GM23248 (cell line): Measurements from ENCODE around the gene S100PBP. TPM values are rescaled to one million over a fixed set of nuclear protein-coding genes. Genes with fewer than 3 reads are reported as not detected.
A peak's percentile ranks its signal among the peaks of the same experiment; 100 is the strongest.
"Not testable (repeated sequence)": the region's sequence is repeated elsewhere in the genome, so short reads cannot be mapped to it uniquely, and the experiment has no call there.

Experiments used
- DNase-seq: peaks from one replicate; pipeline ENCODE4 v3.0.0-alpha.2; 2015
- H2AFZ ChIP-seq: fragments of 200-600 bp; sonication (generic); 2 replicates; pipeline ENCODE4 v1.6.1; 2016; ENCODE audit warnings: antibody characterized with exemption
- H3F3A ChIP-seq: fragments of 200-600 bp; sonication (generic); 2 replicates; pipeline ENCODE4 v1.6.1; 2016; ENCODE audit warnings: mild to moderate bottlenecking, antibody characterized with exemption, mixed run types; ENCODE audit not compliant: insufficient read depth
- H3K27ac ChIP-seq: fragments of 200-600 bp; sonication (generic); 2 replicates; pipeline ENCODE4 v1.5.1; 2016; ENCODE audit warnings: mild to moderate bottlenecking
- H3K27me3 ChIP-seq: fragments of 200-600 bp; sonication (generic); replicated peaks from 2 replicates; pipeline ENCODE4 v1.6.1; 2016; ENCODE audit warnings: mild to moderate bottlenecking; ENCODE audit not compliant: insufficient read depth
- H3K36me3 ChIP-seq: fragments of 200-600 bp; sonication (generic); 2 replicates; pipeline ENCODE4 v1.6.1; 2016; ENCODE audit warnings: low read depth, mild to moderate bottlenecking
- H3K4me1 ChIP-seq: fragments of 200-600 bp; sonication (generic); 2 replicates; pipeline ENCODE4 v1.6.1; 2016; ENCODE audit warnings: mild to moderate bottlenecking; ENCODE audit not compliant: insufficient read depth
- H3K4me2 ChIP-seq: fragments of 200-600 bp; sonication (generic); one replicate; pipeline ENCODE4 v1.6.1; 2016; ENCODE audit warnings: mild to moderate bottlenecking; ENCODE audit not compliant: unreplicated experiment
- H3K4me3 ChIP-seq: fragments of 200-600 bp; sonication (generic); 2 replicates; pipeline ENCODE4 v1.5.1; 2016; ENCODE audit warnings: mild to moderate bottlenecking
- H3K79me2 ChIP-seq: fragments of 200-600 bp; sonication (generic); 2 replicates; pipeline ENCODE4 v1.6.1; 2016; ENCODE audit warnings: mild to moderate bottlenecking; ENCODE audit not compliant: insufficient read depth
- H3K9ac ChIP-seq: fragments of 200-600 bp; sonication (generic); 2 replicates; pipeline ENCODE4 v1.6.1; 2016; ENCODE audit warnings: mild to moderate bottlenecking
- H3K9me2 ChIP-seq: fragments of 200-600 bp; sonication (generic); 2 replicates; pipeline ENCODE4 v1.6.1; 2016; ENCODE audit warnings: mixed run types, mild to moderate bottlenecking, moderate library complexity; ENCODE audit not compliant: insufficient read depth
- H3K9me3 ChIP-seq: fragments of 200-600 bp; sonication (generic); one replicate; pipeline ENCODE4 v1.6.1; 2017; ENCODE audit warnings: low read depth
- H4K20me1 ChIP-seq: fragments of 200-600 bp; sonication (generic); 2 replicates; pipeline ENCODE4 v1.6.0; 2016; ENCODE audit not compliant: insufficient read depth
- EZH2 ChIP-seq: fragments of 200-600 bp; sonication (generic); IDR thresholded peaks from 2 replicates; pipeline ENCODE4 v1.6.1; 2018; ENCODE audit warnings: antibody characterized with exemption, mild to moderate bottlenecking; ENCODE audit not compliant: insufficient read depth, poor library complexity, severe bottlenecking
- EZH2phosphoT487 ChIP-seq: fragments of 200-600 bp; sonication (generic); IDR thresholded peaks from 2 replicates; pipeline ENCODE4 v1.6.1; 2018; ENCODE audit warnings: antibody characterized with exemption, moderate library complexity, mild to moderate bottlenecking, low read depth; ENCODE audit not compliant: insufficient read depth
- WGBS, 2 experiments: methylation state at CpG; one replicate each; pipeline ENCODE4 v1.1.6; 2015 to 2017; ENCODE audit warnings: low lambda C conversion rate in 2 of 2, low coverage in 1 of 2; ENCODE audit errors: missing lambda C conversion rate in 2 of 2; 5-methylcytosine and 5-hydroxymethylcytosine counted together
- in situ Hi-C: fragments of 300-500 bp; cut with MboI; formaldehyde crosslinking; loops from 2 replicates; pipeline ENCODE4 v1.15.0; 2020
- polyA plus RNA-seq: library from polyadenylated mRNA; unstranded; fragments of >200 nt; fragmentation: Nextera tagmentation; extraction: Ambion mirVana; gene quantifications from 2 replicates; pipeline ENCODE4 v1.2.1, GENCODE V29; 2016
- total RNA-seq: library from RNA; depleted of rRNA; stranded (reverse); fragments of >200 nt; shearing (Covaris generic); gene quantifications from 2 replicates; pipeline ENCODE4 v1.2.3, GENCODE V29; 2014

The S100PBP gene
- total and polyA plus RNA-seq, 2 experiments from 2014 or later: 15.7 to 25.2 TPM

GRCh38 chr1:32791881-32792280 lies 25.6 kb upstream of the S100PBP start:
- Histone ChIP-seq H3F3A (peaks cover 45% of the 10 kb centered on the region), H3K79me2 (peaks cover 61% of the 10 kb centered on the region), H2AFZ (no peak overlapping the region), H4K20me1 (no peaks in the 10 kb centered on the region), H3K36me3 (peaks cover 80% of the 10 kb centered on the region), H3K9me2 (no peaks in the 10 kb centered on the region), H3K27ac (peak overlapping the region; percentile 19), H3K27me3 (no peaks in the 10 kb centered on the region), H3K4me3 (no peak overlapping the region), H3K9me3 (no peaks in the 10 kb centered on the region), H3K9ac (no peak overlapping the region), H3K4me1 (peaks cover 25% of the 10 kb centered on the region), H3K4me2 (peak overlapping the region; percentile 15)
- no peak for TF ChIP-seq EZH2
- no peak for TF ChIP-seq EZH2phosphoT487
- in situ Hi-C loops: no loop called here
- DNase-seq: peak; percentile 63
- 94 to 97% methylated on average over 1 of the region's 1 CpG for WGBS, 2 experiments

- DNase-seq: peak; percentile 66
- H3K9me3 ChIP-seq, H4K20me1 ChIP-seq, H3K4me2 ChIP-seq, H2AFZ ChIP-seq, in situ Hi-C loops, H3K9ac ChIP-seq, H3K27me3 ChIP-seq, H3K4me3 ChIP-seq, H3K9me2 ChIP-seq: not testable (repeated sequence)
- Histone ChIP-seq H3K79me2 (peaks cover 73% of the 10 kb centered on the region), H3K36me3 (peaks cover 77% of the 10 kb centered on the region), H3F3A (peaks cover 69% of the 10 kb centered on the region), H3K27ac (peak overlapping the region; percentile 38), H3K4me1 (peaks cover 26% of the 10 kb centered on the region)
- WGBS, 2 experiments: 92 to 100% methylated on average over 4 of the region's 4 CpGs
These were observed 21.7 kb upstream of the S100PBP start for GRCh38 chr1:32795763-32796162.

DNA sequence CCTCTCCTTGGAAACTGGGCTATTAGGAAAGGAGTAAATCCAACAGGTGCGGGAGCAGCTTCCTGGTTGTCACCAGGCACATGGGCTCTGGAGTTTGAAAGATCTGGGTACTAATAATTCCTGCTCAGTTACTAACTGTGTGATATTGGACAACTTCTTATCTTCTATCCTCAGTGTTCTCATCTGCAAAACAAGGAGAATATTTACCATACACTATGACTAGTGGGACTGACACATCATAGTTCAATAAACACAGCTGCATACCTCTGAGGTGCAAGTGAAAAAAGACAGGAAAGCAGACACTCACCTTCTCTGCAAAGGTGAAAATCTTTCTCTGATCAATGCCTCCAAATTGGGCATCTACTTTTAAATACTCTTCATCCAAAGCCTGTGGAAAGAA lies 20.0 kb upstream of the S100PBP start:
- H3K79me2 ChIP-seq: peaks cover 71% of the 10 kb centered on the region
- H3F3A ChIP-seq: peaks cover 59% of the 10 kb centered on the region
- H3K4me2 ChIP-seq: no peak overlapping the region
- H3K4me1 ChIP-seq: peaks cover 16% of the 10 kb centered on the region
- no peak overlapping the region for H3K9ac ChIP-seq
- H3K27me3 ChIP-seq: no peaks in the 10 kb centered on the region
- DNase-seq: no peak
- H4K20me1 ChIP-seq: no peaks in the 10 kb centered on the region; the same call in 1 of the 2 replicates
- no peaks in the 10 kb centered on the region for H3K9me3 ChIP-seq
- peaks cover 67% of the 10 kb centered on the region for H3K36me3 ChIP-seq
- TF ChIP-seq EZH2phosphoT487 (no peak), EZH2 (no peak)
- peak overlapping the region; percentile 48; the same call in 1 of the 2 replicates for H3K27ac ChIP-seq
- WGBS, 2 experiments: 91 to 100% methylated on average over 1 of the region's 1 CpG
- no peak overlapping the region for H2AFZ ChIP-seq
- no peak overlapping the region for H3K4me3 ChIP-seq
- no peaks in the 10 kb centered on the region for H3K9me2 ChIP-seq
- in situ Hi-C loops: no loop called here

DNA sequence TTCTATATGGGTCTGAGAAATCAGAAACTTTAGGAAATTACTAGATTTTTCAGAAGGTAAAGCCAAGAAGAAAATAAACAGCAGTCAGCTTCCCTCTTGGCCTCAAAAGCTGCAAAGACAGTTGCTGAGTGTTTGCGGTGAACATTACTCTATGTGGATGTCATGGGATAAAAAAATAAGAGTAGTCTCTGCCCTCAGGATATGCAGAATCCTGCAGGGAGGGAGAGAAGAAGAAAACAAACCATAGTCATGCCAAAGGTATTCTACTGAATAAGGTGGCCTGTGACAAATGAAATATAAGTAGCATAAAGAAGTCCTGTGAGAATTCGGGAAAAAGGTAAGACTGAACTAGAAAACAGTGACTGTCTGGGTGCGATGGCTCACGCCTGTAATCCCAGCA lies 19.3 kb upstream of the S100PBP start:
- H3K27me3 ChIP-seq: no peaks in the 10 kb centered on the region
- H4K20me1 ChIP-seq: no peaks in the 10 kb centered on the region; the same call in 1 of the 2 replicates
- WGBS, 2 experiments: 95 to 99% methylated on average over 4 of the region's 4 CpGs
- in situ Hi-C loops: no loop called here
- H3K79me2 ChIP-seq: peaks cover 73% of the 10 kb centered on the region
- peaks cover 61% of the 10 kb centered on the region for H3K36me3 ChIP-seq
- H3K27ac ChIP-seq: peak overlapping the region; percentile 48
- H3F3A ChIP-seq: peaks cover 56% of the 10 kb centered on the region
- H2AFZ ChIP-seq: no peak overlapping the region
- TF ChIP-seq EZH2phosphoT487 (no peak), EZH2 (no peak)
- H3K9me2 ChIP-seq: no peaks in the 10 kb centered on the region
- H3K9ac ChIP-seq: peak overlapping the region; percentile 25; the same call in 1 of the 2 replicates
- DNase-seq: peak; percentile 58
- H3K4me1 ChIP-seq: peaks cover 16% of the 10 kb centered on the region
- H3K9me3 ChIP-seq: no peaks in the 10 kb centered on the region
- no peak overlapping the region for H3K4me3 ChIP-seq
- H3K4me2 ChIP-seq: no peak overlapping the region
